Endothelial cell of umbilical vein (primary cell): Measurements from ENCODE around the gene COQ4. TPM values are rescaled to one million over a fixed set of nuclear protein-coding genes. Genes with fewer than 3 reads are reported as not detected.

Experiments used
- BruUV-seq: library from RNA; stranded (reverse); fragments of 400-500 nt; replicated peaks from 2 replicates; lab custom pipeline; 2021; lab: Mats Ljungman, UMichigan
- CTCF ChIA-PET: fragments of 300-600, 350-600 bp; sonication (Branson Sonifier 250); formaldehyde crosslinking; loops from one replicate; lab custom pipeline; 2021; ENCODE audit warnings: antibody characterized with exemption, inconsistent platforms; lab: Charles Lee
- POLR2A ChIA-PET: fragments of 300-600, 350-600 bp; sonication (Branson Sonifier 250); formaldehyde crosslinking; loops from one replicate; lab custom pipeline; 2021; ENCODE audit warnings: antibody characterized with exemption, inconsistent platforms; lab: Charles Lee
- DNase-seq: peaks from one replicate; pipeline ENCODE4 v3.0.0-alpha.2; 2011; ENCODE audit warnings: low read depth, low spot score
- FAIRE-seq: peaks from 2 replicates; lab custom pipeline; 2011; peaks lifted over from hg19 to GRCh38; lab: Jason Lieb, UNC
- H2AFZ ChIP-seq: 2 replicates; pipeline ENCODE4 v1.6.0; 2012; ENCODE audit warnings: low read depth, low read length, control low read depth, inconsistent platforms
- H3K27ac ChIP-seq: 2 replicates; pipeline ENCODE4 v1.5.1; 2011; ENCODE audit warnings: low read depth, mild to moderate bottlenecking, control low read depth, low read length, moderate library complexity; ENCODE audit not compliant: insufficient read depth
- H3K27me3 ChIP-seq, 2 experiments: 2 replicates each; pipeline versions ENCODE4 v1.6.0 to v1.6.1; 2011; ENCODE audit warnings: low read length in 2 of 2, mixed read lengths in 1 of 2; ENCODE audit not compliant: control insufficient read depth in 2 of 2, insufficient read depth in 2 of 2
- H3K36me3 ChIP-seq, 2 experiments: 2 replicates in 1 of 2; 3 replicates in 1 of 2; pipeline ENCODE4 v1.5.1; 2011; ENCODE audit warnings: low read length in 2 of 2, mild to moderate bottlenecking in 1 of 2, moderate library complexity in 1 of 2; ENCODE audit not compliant: control insufficient read depth in 2 of 2, insufficient read depth in 2 of 2; ENCODE audit errors: extremely low read depth in 1 of 2
- H3K4me1 ChIP-seq: 3 replicates; pipeline ENCODE4 v1.5.1; 2011; ENCODE audit warnings: mild to moderate bottlenecking, low read length; ENCODE audit not compliant: control insufficient read depth, insufficient read depth; ENCODE audit errors: extremely low read depth
- H3K4me2 ChIP-seq: 2 replicates; pipeline ENCODE4 v1.6.1; 2011; ENCODE audit warnings: low read length, control low read depth, mixed read lengths; ENCODE audit not compliant: insufficient read depth
- H3K4me3 ChIP-seq, 3 experiments: fragments of 200-600 bp in 1 of 3; sonication (generic), shearing (Covaris generic) in 1 of 3; replicated peaks in 1 of 3; 2 replicates each; pipeline ENCODE4 v1.5.1; 2011 to 2016; ENCODE audit warnings: control low read depth in 3 of 3, low read length in 3 of 3, mild to moderate bottlenecking in 2 of 3, inconsistent platforms in 1 of 3, low read depth in 1 of 3, moderate library complexity in 1 of 3; ENCODE audit not compliant: insufficient read depth in 1 of 3
- H3K79me2 ChIP-seq: 2 replicates; pipeline ENCODE4 v1.6.0; 2012; ENCODE audit warnings: low read length, inconsistent platforms; ENCODE audit not compliant: control insufficient read depth, insufficient read depth
- H3K9ac ChIP-seq: replicated peaks from 2 replicates; pipeline ENCODE3; 2011; ENCODE audit warnings: low read length, control low read depth; ENCODE audit not compliant: insufficient read depth; ENCODE audit errors: extremely low read depth
- H3K9me1 ChIP-seq: replicated peaks from 3 replicates; pipeline ENCODE4 v1.6.0; 2011; ENCODE audit warnings: mild to moderate bottlenecking, low read length; ENCODE audit not compliant: control insufficient read depth, insufficient read depth; ENCODE audit errors: extremely low read depth
- H3K9me3 ChIP-seq: replicated peaks from 2 replicates; pipeline ENCODE4 v1.5.1; 2012; ENCODE audit warnings: low read length, inconsistent platforms; ENCODE audit not compliant: control insufficient read depth, insufficient read depth
- H4K20me1 ChIP-seq: replicated peaks from 2 replicates; pipeline ENCODE3; 2011; ENCODE audit warnings: mild to moderate bottlenecking, low read length; ENCODE audit not compliant: control insufficient read depth, insufficient read depth; ENCODE audit errors: extremely low read depth
- CTCF ChIP-seq, 2 donors: IDR thresholded peaks; 1 replicate in 1 of 2; 2 replicates in 1 of 2; pipeline ENCODE4 v1.5.1; 2011; ENCODE audit warnings: low read length in 2 of 2, mild to moderate bottlenecking in 2 of 2, moderate library complexity in 2 of 2, control low read depth in 1 of 2, inconsistent platforms in 1 of 2, low read depth in 1 of 2; ENCODE audit not compliant: insufficient read depth in 1 of 2; ENCODE audit errors: extremely low read depth in 1 of 2
- EZH2 ChIP-seq: IDR thresholded peaks from 2 replicates; pipeline ENCODE4 v1.6.1; 2012; ENCODE audit warnings: borderline replicate concordance, low read depth, mild to moderate bottlenecking, moderate library complexity, low read length, inconsistent platforms; ENCODE audit not compliant: severe bottlenecking
- FOS ChIP-seq: IDR thresholded peaks from 2 replicates; pipeline ENCODE4 v1.6.1; 2011; ENCODE audit warnings: mild to moderate bottlenecking, low read length, moderate library complexity, borderline replicate concordance; ENCODE audit not compliant: insufficient read depth
- GATA2 ChIP-seq: IDR thresholded peaks from 2 replicates; pipeline ENCODE4 v1.7.0; 2011; ENCODE audit warnings: low read depth, mild to moderate bottlenecking, moderate library complexity, mixed read lengths, low read length; ENCODE audit not compliant: insufficient read length, insufficient read depth
- JUN ChIP-seq: IDR thresholded peaks from 2 replicates; pipeline ENCODE4 v1.6.1; 2011; ENCODE audit warnings: borderline replicate concordance, low read depth; ENCODE audit not compliant: insufficient read length, insufficient read depth
- MAX ChIP-seq: IDR thresholded peaks from 2 replicates; pipeline ENCODE4 v1.6.1; 2011; ENCODE audit not compliant: insufficient read depth, insufficient read length
- MYC ChIP-seq: IDR thresholded peaks from one replicate; pipeline ENCODE4 v1.6.1; 2011; ENCODE audit warnings: mild to moderate bottlenecking, low read depth, low read length
- POLR2A ChIP-seq: IDR thresholded peaks from 2 replicates; pipeline ENCODE4 v1.6.1; 2012; ENCODE audit warnings: low read depth, mild to moderate bottlenecking, control low read depth, low read length
- POLR2AphosphoS5 ChIP-seq: IDR thresholded peaks from 2 replicates; pipeline ENCODE4 v1.6.1; 2012; ENCODE audit warnings: low read depth, mild to moderate bottlenecking, control low read depth, low read length, moderate library complexity; ENCODE audit not compliant: insufficient read depth
- dilution Hi-C: fragments of 300-500 bp; cut with MboI; formaldehyde crosslinking; loops from one replicate; pipeline ENCODE4 v1.15.0; 2019; ENCODE audit warnings: low sequenced_read_pairs; ENCODE audit not compliant: extremely low pct_ligation_motif_present
- intact Hi-C: fragments of 100-400 bp; cut with micrococcal nuclease; formaldehyde crosslinking; loops from one replicate; pipeline ENCODE4 v1.10.0; 2022
- polyA plus RNA-seq, 4 experiments: library from polyadenylated mRNA; depleted of rRNA in 3 of 4; stranded (reverse) in 3 of 4; unstranded in 1 of 4; fragments of >200 nt; gene quantifications; 2 replicates each; pipeline versions ENCODE4 v1.2.1 to v1.2.3, GENCODE V29; 2011 to 2012; ENCODE audit warnings: missing spikeins in 1 of 4
- total RNA-seq: library from RNA; stranded (reverse); gene quantifications from 2 replicates; pipeline ENCODE4 v1.2.3, GENCODE V29; 2021

The COQ4 gene
- total and polyA plus RNA-seq, 2 donors (not counting 3 experiments of a cell fraction or from before 2014, with no cell fraction given), result 44.4 to 78.1 TPM

GRCh38 chr9:128310461-128310860, 12.2 kb upstream of the COQ4 start:
- H4K20me1 ChIP-seq, result no peaks in the 10 kb centered on the region
- BruUV-seq, result no TSS peak
- H3K79me2 ChIP-seq, result no peaks in the 10 kb centered on the region
- CTCF ChIA-PET, result no interaction called here
- peaks cover 3 to 23% of the 10 kb centered on the region in 2 experiments for H3K36me3 ChIP-seq
- no peak overlapping the region for H3K4me3 ChIP-seq
- H3K9me1 ChIP-seq, result no peaks in the 10 kb centered on the region
- dilution Hi-C loops (no loop called here), intact Hi-C loops (no loop called here)
- FAIRE-seq (no peak), DNase-seq (no peak)
- H3K27me3 ChIP-seq, result no peaks in the 10 kb centered on the region
- no peak overlapping the region for H3K4me2 ChIP-seq
- TF ChIP-seq JUN (no peak), EZH2 (no peak), CTCF (IDR thresholded peaks at IDR 0.05; ENCODE audit: extremely low read depth in 1 of 2, insufficient read depth in 1 of 2, low read depth in 1 of 2, low read length in 2 of 2) (no peak), FOS (no peak), POLR2A (no peak), MAX (no peak), GATA2 (no peak), POLR2AphosphoS5 (no peak), MYC (no peak)
- H3K9me3 ChIP-seq, result no peaks in the 10 kb centered on the region
- POLR2A ChIA-PET, result no interaction called here
- H2AFZ ChIP-seq, result no peak overlapping the region
- H3K9ac ChIP-seq, result no peak overlapping the region
- H3K4me1 ChIP-seq, result peaks cover 6% of the 10 kb centered on the region
- no peak overlapping the region for H3K27ac ChIP-seq
